Esophagus squamous epithelium (tissue), 5 donors: ENCODE results near the gene SLC29A4. TPM values are rescaled to one million over a fixed set of nuclear protein-coding genes. Genes with fewer than 3 reads are reported as not detected.
A peak's percentile ranks its signal among the peaks of the same experiment; 100 is the strongest.
"Not testable (repeated sequence)": the region's sequence is repeated elsewhere in the genome, so short reads cannot be mapped to it uniquely, and the experiment has no call there.

Experiments used
- DNase-seq: peaks from one replicate; lab custom pipeline; 2025; lab: John Stamatoyannopoulos, UW
- H3K27ac ChIP-seq, 4 donors: fragments of 200-600 bp; sonication (generic); one replicate each; pipeline ENCODE4 v1.5.1; 2016 to 2019; ENCODE audit warnings: mild to moderate bottlenecking in 1 of 4
- H3K27me3 ChIP-seq, 4 donors: fragments of 200-600 bp; sonication (generic); 1 replicate in 3 of 4; 2 replicates in 1 of 4; pipeline versions ENCODE4 v1.5.1 to v1.6.0; 2017 to 2021; ENCODE audit warnings: antibody characterized with exemption in 1 of 4
- H3K36me3 ChIP-seq, 3 donors: fragments of 200-600 bp; sonication (generic); one replicate each; pipeline ENCODE4 v1.5.1; 2016 to 2019
- H3K4me1 ChIP-seq, 3 donors: fragments of 200-600 bp; sonication (generic); one replicate each; pipeline ENCODE4 v1.5.1; 2017 to 2019
- H3K4me3 ChIP-seq, 4 donors: fragments of 200-600 bp; sonication (generic); 1 replicate in 3 of 4; 2 replicates in 1 of 4; pipeline ENCODE4 v1.5.1; 2016 to 2019; ENCODE audit warnings: mild to moderate bottlenecking in 2 of 4, moderate library complexity in 1 of 4
- H3K9me3 ChIP-seq, 3 donors: fragments of 200-600 bp; sonication (generic); one replicate each; pipeline ENCODE4 v1.5.1; 2016 to 2019
- CTCF ChIP-seq, 6 experiments: fragments of 450-650 bp in 4 of 6; fragments of 200-600 bp in 2 of 6; sonication (generic) in 2 of 6; IDR thresholded peaks; one replicate each; pipeline ENCODE4 v1.5.1; 2016 to 2019; ENCODE audit warnings: antibody characterized with exemption in 6 of 6, mild to moderate bottlenecking in 4 of 6, moderate library complexity in 4 of 6
- POLR2A ChIP-seq, 4 donors: fragments of 450-650 bp; IDR thresholded peaks; one replicate each; pipeline ENCODE4 v1.6.1; 2017; ENCODE audit warnings: antibody characterized with exemption in 4 of 4, mild to moderate bottlenecking in 4 of 4, moderate library complexity in 3 of 4
- WGBS, 2 donors: methylation state at CpG; one replicate each; pipeline ENCODE4 v1.1.5; 2018; 5-methylcytosine and 5-hydroxymethylcytosine counted together
- intact Hi-C: fragments of 100-400 bp; cut with DNase I; formaldehyde crosslinking; loops from one replicate; pipeline ENCODE4 v1.15.0; 2022
- total RNA-seq, 4 donors: library from RNA; depleted of rRNA; stranded (reverse); fragments of >200 nt; gene quantifications; one replicate each; pipeline ENCODE4 v1.1.0, GENCODE V29; 2016
- donor health status: DM: yes; HTN: yes; CAD: no.

SLC29A4 gene
- total RNA-seq, 4 donors from 2014 or later = 0.44 to 0.57 (median 0.53) TPM; not detected in 1

GRCh38 chr7:5243261-5243660, 39.5 kb upstream of the SLC29A4 start:
- H3K27me3 ChIP-seq = peaks cover 0 to 28% (median 0%) of the 10 kb centered on the region in 4 donors
- H3K27ac ChIP-seq = no peak overlapping the region
- 85 to 87% methylated on average over 3 to 4 of the region's 12 CpGs for WGBS, 2 donors
- no peaks in the 10 kb centered on the region for H3K36me3 ChIP-seq
- H3K4me3 ChIP-seq = no peak overlapping the region
- H3K4me1 ChIP-seq = peaks cover 10 to 19% (median 10%) of the 10 kb centered on the region in 3 donors
- no peak for DNase-seq
- TF ChIP-seq POLR2A (IDR thresholded peaks at IDR 0.05) (no peak), CTCF (IDR thresholded peaks at IDR 0.05) (no peak)
- intact Hi-C loops = loop anchor here (10.0 kb wide), 1 partner anchor 212 kb away; no protein-coding TSS in a partner anchor
- no peaks in the 10 kb centered on the region for H3K9me3 ChIP-seq

GRCh38 chr7:5248201-5248885, 34.4 kb upstream of the SLC29A4 start:
- Histone ChIP-seq H3K36me3 (no peaks in the 10 kb centered on the region), H3K4me3 (no peak overlapping the region), H3K27ac (peak overlapping the region in 3 of 4 donors; percentile 29 to 60 (median 54)), H3K4me1 (peaks cover 0 to 8% (median 0%) of the 10 kb centered on the region in 3 donors), H3K27me3 (peaks cover 0 to 3% (median 0%) of the 10 kb centered on the region in 4 donors), H3K9me3 (no peaks in the 10 kb centered on the region)
- DNase-seq = no peak
- intact Hi-C loops = loop anchor here (10.0 kb wide), 1 partner anchor 206 kb away; no protein-coding TSS in a partner anchor
- TF ChIP-seq POLR2A (IDR thresholded peaks at IDR 0.05) (no peak), CTCF (IDR thresholded peaks at IDR 0.05) (no peak)
- WGBS, 2 donors = 33 to 53% methylated on average over 1 to 9 of the region's 31 CpGs

- intact Hi-C loops, H3K27me3 ChIP-seq, H3K36me3 ChIP-seq, H3K9me3 ChIP-seq, DNase-seq, H3K4me1 ChIP-seq, H3K27ac ChIP-seq, H3K4me3 ChIP-seq: not testable (repeated sequence)
- WGBS, 2 donors = 82 to 86% methylated on average over 8 of the region's 8 CpGs
These were observed 32.0 kb upstream of the SLC29A4 start for GRCh38 chr7:5250787-5251186.

GRCh38 chr7:5253529-5253928, 29.2 kb upstream of the SLC29A4 start:
- DNase-seq, H3K27me3 ChIP-seq, H3K36me3 ChIP-seq, H3K4me1 ChIP-seq, H3K4me3 ChIP-seq, intact Hi-C loops, H3K27ac ChIP-seq, H3K9me3 ChIP-seq: not testable (repeated sequence)
- WGBS, 2 donors = 72 to 78% methylated on average over 13 to 14 of the region's 14 CpGs

GRCh38 chr7:5254371-5254770, 28.4 kb upstream of the SLC29A4 start:
- H3K4me3 ChIP-seq, H3K27ac ChIP-seq, intact Hi-C loops, H3K36me3 ChIP-seq, H3K9me3 ChIP-seq, H3K27me3 ChIP-seq, H3K4me1 ChIP-seq, DNase-seq: not testable (repeated sequence)
- 42 to 50% methylated on average over 9 of the region's 9 CpGs for WGBS, 2 donors

- no peaks in the 10 kb centered on the region for H3K27me3 ChIP-seq
- TF ChIP-seq POLR2A (IDR thresholded peaks at IDR 0.05) = no peak
- intact Hi-C loops = no loop called here
- H3K36me3 ChIP-seq = no peaks in the 10 kb centered on the region
- H3K4me3 ChIP-seq = no peak overlapping the region
- no peaks in the 10 kb centered on the region for H3K4me1 ChIP-seq
- no peak overlapping the region for H3K27ac ChIP-seq
- WGBS, 2 donors = 35 to 47% methylated on average over 3 of the region's 3 CpGs
- DNase-seq = no peak
- H3K9me3 ChIP-seq = no peaks in the 10 kb centered on the region
These were observed 26.9 kb upstream of the SLC29A4 start for GRCh38 chr7:5255832-5256231.

- WGBS, 2 donors = 79 to 82% methylated on average over 12 to 15 of the region's 15 CpGs
- H3K27me3 ChIP-seq, H3K9me3 ChIP-seq, intact Hi-C loops, H3K36me3 ChIP-seq, H3K4me1 ChIP-seq, H3K27ac ChIP-seq, DNase-seq, H3K4me3 ChIP-seq: not testable (repeated sequence)
These were observed 22.1 kb upstream of the SLC29A4 start for GRCh38 chr7:5260530-5261068.

- intact Hi-C loops, H3K36me3 ChIP-seq, H3K4me1 ChIP-seq, H3K27me3 ChIP-seq, H3K27ac ChIP-seq, H3K9me3 ChIP-seq, H3K4me3 ChIP-seq, DNase-seq: not testable (repeated sequence)
- WGBS, 2 donors = 71 to 73% methylated on average over 7 to 9 of the region's 10 CpGs
These were observed 19.7 kb upstream of the SLC29A4 start for GRCh38 chr7:5263066-5263465.
